IPS-NIHi11 (cell line): ENCODE results near the gene LRRC31.

Experiments used
- DNase-seq: peaks from one replicate; pipeline ENCODE4 v3.0.0; 2012; ENCODE audit warnings: mixed read lengths, low spot score

The LRRC31 gene

DNA sequence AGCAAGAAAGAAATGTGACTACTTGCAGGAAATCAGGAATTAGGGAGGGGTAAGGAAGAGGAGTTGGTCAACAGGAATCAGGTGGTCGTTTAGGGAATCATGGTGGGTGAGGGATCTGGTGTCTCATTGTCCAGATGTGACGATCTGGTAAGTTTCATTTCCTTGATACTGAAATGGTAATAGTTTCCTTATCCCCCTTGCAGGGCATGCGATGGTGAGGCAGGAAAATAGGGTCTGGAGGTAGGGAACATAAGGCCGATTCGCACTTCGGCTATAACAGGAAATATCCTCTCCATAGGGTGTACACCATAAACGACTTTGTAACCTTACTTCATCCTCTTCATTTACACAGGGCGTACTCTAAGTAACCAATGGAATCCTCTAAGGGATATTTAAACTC, 56.5 kb downstream of the LRRC31 start:
- no peak for DNase-seq

DNA sequence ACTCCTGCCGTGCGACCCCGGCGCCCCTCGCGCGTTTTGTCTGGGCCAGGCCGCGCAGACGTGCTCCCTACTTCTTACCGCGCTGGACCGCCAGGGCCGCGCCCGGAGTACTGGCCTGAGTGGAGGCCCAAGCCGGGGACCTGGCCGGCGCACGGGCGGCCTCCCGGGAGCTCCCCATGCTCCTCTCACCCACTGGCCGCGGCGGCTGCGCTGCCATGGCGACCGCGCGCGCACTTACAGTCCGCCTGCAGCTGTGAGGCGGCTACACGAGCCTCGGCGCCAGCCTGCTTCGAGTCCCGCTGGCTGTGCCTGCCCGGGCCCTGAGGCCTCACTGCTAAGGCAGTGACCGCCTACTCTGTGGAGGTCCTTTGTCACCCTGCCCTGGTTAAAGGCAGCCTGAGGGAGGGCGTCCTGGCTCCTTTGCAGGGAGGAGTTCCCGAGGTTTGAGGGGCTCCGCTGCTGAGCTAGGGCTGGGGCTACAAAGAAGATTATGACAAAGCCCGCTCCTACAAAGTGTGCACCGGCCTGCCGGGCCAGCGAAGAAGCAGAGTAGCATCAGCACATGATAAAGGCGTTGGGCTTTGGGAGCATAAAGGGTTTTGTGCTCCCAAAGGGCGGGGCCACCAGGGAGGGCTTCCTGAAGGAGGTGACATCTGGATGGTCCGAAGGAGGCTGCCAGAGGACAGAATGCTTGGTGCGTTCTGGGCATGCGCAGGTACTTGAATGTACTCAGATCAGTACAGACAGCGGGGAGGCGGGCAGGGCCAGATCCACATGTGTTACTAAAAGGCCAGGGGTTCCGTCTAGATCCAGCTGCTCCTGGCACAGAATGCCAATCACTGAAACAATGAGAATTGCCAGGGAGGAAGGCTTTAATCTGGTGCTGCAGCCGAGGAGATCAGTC, 57.2 kb downstream of the LRRC31 start, which contains the start of the genes LRRC34 and LRRIQ4:
Gene LRRC34 (minus strand): TSS at position 573 of the 904 bp plus-strand sequence. CDS start 356 bp downstream, at position 217.
Gene LRRIQ4 (plus strand): TSS at position 539 of the 904 bp plus-strand sequence. CDS start 9,052 bp downstream, outside the sequence.
- DNase-seq, result peak; percentile 63

DNA sequence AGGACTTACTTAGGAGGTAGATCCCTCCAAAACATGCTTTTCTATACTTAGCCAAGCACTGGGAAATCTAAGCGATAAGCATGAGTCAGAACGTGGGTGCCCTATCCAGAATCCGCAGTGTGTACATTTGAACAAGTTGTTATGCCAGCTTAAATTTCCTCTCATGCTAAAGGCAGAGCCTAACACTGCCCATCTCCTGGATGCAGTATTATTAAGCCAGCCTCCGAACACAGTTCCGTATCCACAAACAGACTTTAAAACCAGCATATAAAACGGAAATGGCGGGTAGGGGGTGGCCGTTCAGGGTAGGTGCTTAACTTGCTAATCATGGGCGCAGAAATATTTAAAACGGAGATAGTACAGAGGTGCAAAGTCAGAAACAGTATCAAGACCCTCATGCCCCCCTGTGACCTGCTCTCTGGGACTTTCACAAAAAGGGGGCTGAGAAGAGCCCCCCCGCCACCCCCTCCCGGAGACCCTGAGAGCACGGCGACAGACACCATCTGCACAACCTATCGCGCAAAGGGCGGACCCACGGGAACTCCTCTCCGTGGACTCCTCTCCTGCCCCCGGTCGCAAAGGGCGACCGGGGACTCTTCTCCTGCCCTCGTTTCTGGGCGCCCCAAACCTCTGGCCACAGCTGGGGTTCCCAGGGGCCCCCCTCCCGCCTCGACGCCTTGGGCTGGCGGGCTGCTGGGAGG, 58.0 kb downstream of the LRRC31 start:
- DNase-seq, result no peak

DNA sequence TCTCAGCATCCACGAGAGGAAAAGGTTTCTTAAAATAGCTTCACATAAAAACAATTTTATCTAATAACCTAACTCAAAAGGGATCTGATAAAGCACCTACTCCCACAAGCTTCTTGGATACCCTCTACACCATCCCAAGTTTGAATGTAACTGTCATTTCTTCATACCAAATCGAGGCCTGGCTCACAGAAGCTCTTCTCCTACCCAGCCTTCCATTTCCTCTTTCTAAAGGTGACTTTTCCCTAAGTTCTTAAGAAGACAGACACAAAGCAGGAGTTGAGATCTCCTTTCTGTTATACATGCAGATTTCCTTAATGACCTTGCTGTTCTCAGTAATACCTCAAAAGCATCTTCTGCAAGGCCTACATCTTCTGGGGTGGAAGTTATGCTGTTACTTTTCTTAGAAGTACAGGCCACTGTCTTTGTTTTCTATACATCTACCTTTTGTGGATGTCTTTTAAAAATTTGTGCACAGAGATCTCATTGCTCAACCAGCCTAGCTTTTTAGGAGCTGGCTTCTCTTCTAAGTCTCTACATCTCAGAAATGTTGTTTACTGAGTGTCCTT, 60.4 kb downstream of the LRRC31 start:
- DNase-seq, result no peak

DNA sequence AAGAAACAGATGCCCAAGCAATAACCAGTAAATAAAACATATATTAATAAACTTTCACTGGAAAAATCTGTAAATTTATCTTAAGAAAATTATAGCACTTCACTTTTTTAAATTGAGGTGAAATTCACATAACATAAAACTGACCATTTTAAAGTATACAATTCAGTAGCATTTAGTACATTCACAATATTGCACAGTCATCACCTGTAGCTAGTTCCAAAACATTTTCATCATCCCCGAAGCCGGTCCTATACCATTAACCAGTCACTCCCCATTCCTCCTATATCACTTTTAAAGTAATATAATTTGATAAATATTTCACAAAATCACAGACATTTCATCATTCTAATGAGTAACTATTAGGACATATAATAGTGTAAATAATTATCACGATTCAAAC, 65.1 kb downstream of the LRRC31 start:
- no peak for DNase-seq

DNA sequence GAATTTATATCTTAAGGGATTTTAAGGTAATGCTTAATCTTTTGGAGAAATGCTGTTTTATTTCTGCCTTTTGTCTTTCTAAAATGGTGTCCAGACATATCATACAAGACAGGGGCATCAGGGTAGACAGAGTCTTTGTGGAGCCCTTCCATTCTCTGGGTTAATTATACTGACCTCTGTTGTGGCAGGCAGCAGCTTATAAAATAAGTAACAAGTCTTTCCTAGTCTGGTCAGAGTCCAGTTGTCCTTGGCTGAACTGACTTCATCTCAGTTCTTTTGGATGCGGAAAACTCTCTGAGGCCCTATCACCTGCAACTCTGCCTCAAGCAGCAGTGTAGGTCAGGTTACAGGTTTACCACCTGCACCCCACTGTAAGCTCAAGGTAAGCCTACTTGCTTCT, 77.4 kb downstream of the LRRC31 start:
- DNase-seq, result no peak

DNA sequence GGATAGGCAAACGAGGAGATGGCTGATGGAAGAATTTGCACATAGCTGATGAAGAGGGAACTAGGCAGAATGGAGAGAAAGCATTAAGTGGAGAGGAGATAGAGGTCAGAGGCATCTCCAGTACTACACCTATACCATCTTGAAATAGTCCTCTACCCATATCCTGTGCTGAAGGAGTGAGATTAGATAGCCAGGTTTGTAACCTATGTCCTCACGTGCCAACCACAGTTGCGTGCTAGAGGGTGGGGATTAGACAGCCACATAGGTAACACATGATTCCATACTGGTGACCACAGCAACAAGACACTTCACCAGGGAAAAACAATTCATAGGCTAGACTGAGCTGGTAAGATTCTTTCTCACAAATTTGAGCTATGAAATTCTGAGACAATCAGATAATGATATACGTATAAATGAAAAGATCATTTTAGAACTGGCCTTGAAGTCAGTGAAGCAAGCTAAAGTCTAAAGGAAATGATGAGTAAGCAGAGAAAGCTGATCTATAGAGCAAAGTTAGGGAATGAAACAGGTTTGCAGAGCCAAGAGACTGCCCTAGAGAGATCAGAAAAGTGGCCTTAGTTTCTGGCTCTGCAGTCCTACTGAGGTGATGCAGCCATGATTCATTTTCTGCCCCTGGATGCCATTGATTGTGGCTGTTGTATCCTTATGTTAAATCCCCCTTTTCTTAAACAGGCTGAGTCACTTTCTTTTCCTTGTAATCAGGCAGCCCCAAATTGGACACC, 78.9 kb downstream of the LRRC31 start:
- no peak for DNase-seq

DNA sequence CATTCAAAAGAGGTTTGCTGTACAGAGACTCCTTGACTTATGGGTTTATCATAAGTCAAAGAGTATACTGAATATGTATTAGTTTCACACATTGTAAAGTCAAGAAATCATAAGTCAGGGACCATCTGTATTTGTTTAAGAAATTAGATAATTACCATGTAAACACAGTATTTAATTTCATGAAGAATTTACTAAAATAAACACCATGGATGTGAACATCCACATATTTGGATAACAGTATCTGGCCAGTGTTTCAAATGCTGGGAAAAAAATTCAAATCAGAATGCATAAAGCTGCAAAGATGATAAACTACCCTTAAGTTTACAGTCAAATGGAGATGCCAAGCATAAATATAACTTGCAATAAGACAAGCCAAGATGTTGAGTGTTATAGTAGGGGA, 79.5 kb downstream of the LRRC31 start:
- no peak for DNase-seq
